ENCODE data around the gene NPEPL1.

The NPEPL1 gene

DNA sequence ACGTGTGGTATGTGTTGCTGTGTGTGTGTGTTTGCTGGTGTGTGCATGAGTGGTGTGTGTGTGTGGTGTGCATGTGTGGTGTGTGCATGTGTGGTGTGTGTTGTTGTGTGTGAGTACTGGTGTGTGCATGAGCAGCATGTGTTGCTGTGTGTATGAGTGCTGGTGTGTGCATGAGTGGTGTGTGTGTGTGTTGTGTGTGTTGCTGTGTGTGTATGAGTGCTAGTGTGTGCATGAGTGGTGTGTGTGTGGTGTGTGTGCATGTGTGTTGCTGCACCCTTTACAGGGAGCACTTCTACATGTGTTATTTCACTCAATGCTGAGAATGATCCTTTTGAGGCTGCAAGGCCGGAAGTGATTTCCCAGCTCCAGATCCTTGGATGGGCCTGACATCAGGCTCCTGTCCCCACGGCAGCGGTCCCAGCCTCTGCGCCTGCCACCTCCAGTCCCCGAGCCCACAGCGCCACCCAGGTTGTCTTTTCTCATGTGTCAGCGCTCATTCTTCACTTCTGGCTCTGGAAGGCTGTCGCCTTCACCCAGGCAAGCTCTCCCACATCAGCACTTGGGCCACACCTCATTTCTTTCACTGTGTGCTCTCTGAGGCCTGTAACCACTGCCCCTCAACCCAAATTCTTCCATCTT lies 2.6 kb downstream of the NPEPL1 start:
- peaks cover 19% of the 10 kb centered on the region for H3K4me1 ChIP-seq (ENCODE audit: insufficient read depth, low read length, severe bottlenecking)
- H3K4me3 ChIP-seq (ENCODE audit: low read depth, low read length, poor library complexity, severe bottlenecking) = no peak overlapping the region
- no peaks in the 10 kb centered on the region for H3K79me2 ChIP-seq (ENCODE audit: insufficient read depth, low read length)
- H3K4me2 ChIP-seq (ENCODE audit: low read length) = no peak overlapping the region
- H3K9me2 ChIP-seq (ENCODE audit: low read depth, low read length) = no peaks in the 10 kb centered on the region
- H3K9me3 ChIP-seq (ENCODE audit: low read length) = no peaks in the 10 kb centered on the region
- no peak overlapping the region for H2AFZ ChIP-seq (ENCODE audit: low read length)
- TF ChIP-seq EZH2 (IDR thresholded peaks at IDR 0.05; ENCODE audit: borderline replicate concordance, low read length) = no peak
- TF ChIP-seq CTCF (IDR thresholded peaks at IDR 0.05; ENCODE audit: low read length) = no peak
- H3K36me3 ChIP-seq (ENCODE audit: insufficient read depth, low read length) = peaks cover 7% of the 10 kb centered on the region; the same call in 1 of the 2 replicates
- no peaks in the 10 kb centered on the region for H3K27me3 ChIP-seq (ENCODE audit: insufficient read depth, low read length)
- peaks cover 7% of the 10 kb centered on the region; the same call in 1 of the 2 replicates for H3F3A ChIP-seq (ENCODE audit: insufficient read depth, low read length)
- no peak overlapping the region for H3K27ac ChIP-seq (ENCODE audit: low read depth, low read length, poor library complexity, severe bottlenecking)
- no peaks in the 10 kb centered on the region for H4K20me1 ChIP-seq (ENCODE audit: insufficient read depth, low read length)
- H3K9ac ChIP-seq (ENCODE audit: low read length) = no peak overlapping the region

GRCh38 chr20:58695895-58696375 lies 3.3 kb downstream of the NPEPL1 start:
- no peak overlapping the region for H3K4me3 ChIP-seq (ENCODE audit: low read depth, low read length, poor library complexity, severe bottlenecking)
- no peak overlapping the region for H3K9ac ChIP-seq (ENCODE audit: low read length)
- no peaks in the 10 kb centered on the region for H3K79me2 ChIP-seq (ENCODE audit: insufficient read depth, low read length)
- H3K27me3 ChIP-seq (ENCODE audit: insufficient read depth, low read length) = no peaks in the 10 kb centered on the region
- H2AFZ ChIP-seq (ENCODE audit: low read length) = no peak overlapping the region
- no peaks in the 10 kb centered on the region for H3K9me3 ChIP-seq (ENCODE audit: low read length)
- H3K36me3 ChIP-seq (ENCODE audit: insufficient read depth, low read length) = peaks cover 7% of the 10 kb centered on the region; the same call in 1 of the 2 replicates
- H3K4me1 ChIP-seq (ENCODE audit: insufficient read depth, low read length, severe bottlenecking) = peaks cover 19% of the 10 kb centered on the region
- H3K4me2 ChIP-seq (ENCODE audit: low read length) = no peak overlapping the region
- H3K27ac ChIP-seq (ENCODE audit: low read depth, low read length, poor library complexity, severe bottlenecking) = no peak overlapping the region
- TF ChIP-seq EZH2 (IDR thresholded peaks at IDR 0.05; ENCODE audit: borderline replicate concordance, low read length) = no peak
- no peak for TF ChIP-seq CTCF (IDR thresholded peaks at IDR 0.05; ENCODE audit: low read length)
- no peaks in the 10 kb centered on the region for H4K20me1 ChIP-seq (ENCODE audit: insufficient read depth, low read length)
- H3F3A ChIP-seq (ENCODE audit: insufficient read depth, low read length) = 0 out of 2 replicates have a peak, but pooled peaks cover 1% of the 10 kb centered on the region
- no peaks in the 10 kb centered on the region for H3K9me2 ChIP-seq (ENCODE audit: low read depth, low read length)

- Histone ChIP-seq H3K9me2 (ENCODE audit: low read depth, low read length) (no peaks in the 10 kb centered on the region), H3K36me3 (ENCODE audit: insufficient read depth, low read length) (peaks cover 7% of the 10 kb centered on the region; the same call in 1 of the 2 replicates), H3K4me2 (ENCODE audit: low read length) (no peak overlapping the region), H3K79me2 (ENCODE audit: insufficient read depth, low read length) (no peaks in the 10 kb centered on the region), H3K27ac (ENCODE audit: low read depth, low read length, poor library complexity, severe bottlenecking) (no peak overlapping the region), H3K9ac (ENCODE audit: low read length) (no peak overlapping the region), H2AFZ (ENCODE audit: low read length) (no peak overlapping the region), H3K4me3 (ENCODE audit: low read depth, low read length, poor library complexity, severe bottlenecking) (no peak overlapping the region), H3K9me3 (ENCODE audit: low read length) (no peaks in the 10 kb centered on the region), H4K20me1 (ENCODE audit: insufficient read depth, low read length) (no peaks in the 10 kb centered on the region), H3K27me3 (ENCODE audit: insufficient read depth, low read length) (no peaks in the 10 kb centered on the region), H3F3A (ENCODE audit: insufficient read depth, low read length) (no peaks in the 10 kb centered on the region), H3K4me1 (ENCODE audit: insufficient read depth, low read length, severe bottlenecking) (peaks cover 19% of the 10 kb centered on the region)
- no peak for TF ChIP-seq CTCF (IDR thresholded peaks at IDR 0.05; ENCODE audit: low read length)
- no peak for TF ChIP-seq EZH2 (IDR thresholded peaks at IDR 0.05; ENCODE audit: borderline replicate concordance, low read length)
These were observed 3.9 kb downstream of the NPEPL1 start for GRCh38 chr20:58696411-58696961.

Measured in OCI-LY1 (cell line).